Measurements from ENCODE around the gene IQUB.
"Not testable (repeated sequence)": the region's sequence is repeated elsewhere in the genome, so short reads cannot be mapped to it uniquely, and the experiment has no call there.

The IQUB gene

GRCh38 chr7:123492485-123492884, 41.9 kb downstream of the IQUB start:
- DNase-seq (ENCODE audit: low read depth), result no peak

GRCh38 chr7:123485721-123486120, 48.7 kb downstream of the IQUB start:
- no peak for DNase-seq (ENCODE audit: low read depth)

GRCh38 chr7:123485187-123485586, 49.2 kb downstream of the IQUB start:
- no peak for DNase-seq (ENCODE audit: low read depth)

- DNase-seq (ENCODE audit: low read depth), result no peak
Observed at GRCh38 chr7:123484199-123484598, 50.2 kb downstream of the IQUB start.

- DNase-seq (ENCODE audit: low read depth), result no peak
Observed at GRCh38 chr7:123480107-123480506, 54.3 kb downstream of the IQUB start.

- not testable (repeated sequence) for DNase-seq (ENCODE audit: low read depth)
Observed at GRCh38 chr7:123478056-123478455, 56.3 kb downstream of the IQUB start.

- no peak for DNase-seq (ENCODE audit: low read depth)
Observed at GRCh38 chr7:123472750-123473445, 61.5 kb downstream of the IQUB start.

- DNase-seq (ENCODE audit: low read depth), result no peak
Observed at GRCh38 chr7:123472327-123472726, 62.1 kb downstream of the IQUB start.

GRCh38 chr7:123468303-123468702, 66.1 kb downstream of the IQUB start:
- no peak for DNase-seq (ENCODE audit: low read depth)

- no peak for DNase-seq (ENCODE audit: low read depth)
Observed at GRCh38 chr7:123463890-123464289, 70.5 kb downstream of the IQUB start.

- no peak for DNase-seq (ENCODE audit: low read depth)
Observed at GRCh38 chr7:123460616-123461015, 73.8 kb downstream of the IQUB start.

GRCh38 chr7:123455965-123456470, 78.4 kb downstream of the IQUB start:
- DNase-seq (ENCODE audit: low read depth), result no peak

GRCh38 chr7:123440101-123440548, 94.3 kb downstream of the IQUB start:
- no peak for DNase-seq (ENCODE audit: low read depth)

GRCh38 chr7:123439191-123439590, 95.2 kb downstream of the IQUB start:
- no peak for DNase-seq (ENCODE audit: low read depth)

- no peak for DNase-seq (ENCODE audit: low read depth)
Observed at GRCh38 chr7:123437447-123437995, 96.9 kb downstream of the IQUB start.

- no peak for DNase-seq (ENCODE audit: low read depth)
Observed at GRCh38 chr7:123435080-123435700, 99.2 kb downstream of the IQUB start.

GRCh38 chr7:123433665-123434064, 100.7 kb downstream of the IQUB start:
- no peak for DNase-seq (ENCODE audit: low read depth)

- DNase-seq (ENCODE audit: low read depth), result no peak
Observed at GRCh38 chr7:123432601-123433000, 101.8 kb downstream of the IQUB start.

- DNase-seq (ENCODE audit: low read depth), result no peak
Observed at GRCh38 chr7:123431075-123431614, 103.2 kb downstream of the IQUB start.

GRCh38 chr7:123425246-123425645, 109.1 kb downstream of the IQUB start:
- no peak for DNase-seq (ENCODE audit: low read depth)

- DNase-seq (ENCODE audit: low read depth), result no peak
Observed at GRCh38 chr7:123424463-123424862, 109.9 kb downstream of the IQUB start.

- DNase-seq (ENCODE audit: low read depth), result no peak
Observed at GRCh38 chr7:123423622-123424021, 110.8 kb downstream of the IQUB start.

GRCh38 chr7:123417580-123417979, 116.8 kb downstream of the IQUB start:
- DNase-seq (ENCODE audit: low read depth), result no peak
